Hepatocyte (in vitro differentiated cells): ENCODE results near the gene CADPS2.

Experiments used
- EZH2 ChIP-seq: fragments of 200-600 bp; sonication (generic); IDR thresholded peaks from 2 replicates; pipeline ENCODE4 v1.6.1; 2016; ENCODE audit warnings: antibody characterized with exemption, mild to moderate bottlenecking, borderline replicate concordance
- EZH2phosphoT487 ChIP-seq: fragments of 200-600 bp; sonication (generic); IDR thresholded peaks from one replicate; pipeline ENCODE4 v1.6.1; 2018; ENCODE audit warnings: antibody characterized with exemption, mild to moderate bottlenecking, low read depth, moderate library complexity; ENCODE audit not compliant: unreplicated experiment, severe bottlenecking
- TF ChIP-seq, protein P1 (sequence below): fragments of 200-600 bp; sonication (generic); IDR thresholded peaks from 2 replicates; pipeline ENCODE4 v1.5.1; 2016; ENCODE audit warnings: antibody characterized with exemption, mild to moderate bottlenecking; ENCODE audit not compliant: poor library complexity

DNA sequence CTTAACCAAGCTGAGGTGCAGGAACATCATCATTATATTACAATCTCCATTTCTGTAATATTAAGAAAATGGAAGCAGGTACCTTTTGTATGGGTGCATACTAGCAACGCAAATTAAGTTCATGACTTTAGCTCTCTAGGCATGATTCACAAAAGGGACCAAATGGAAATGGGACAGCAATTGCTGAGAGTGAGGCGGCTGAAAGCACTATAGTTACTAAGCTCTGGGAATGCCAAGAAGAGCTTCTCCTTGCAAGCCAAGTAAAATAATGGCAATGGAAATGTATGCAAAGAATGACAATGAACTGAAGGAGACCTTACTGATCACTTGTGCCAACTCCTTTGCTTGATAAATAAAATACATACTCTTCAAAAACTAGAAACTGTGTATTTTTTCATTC is 147.3 kb downstream of the CADPS2 start:
- TF ChIP-seq EZH2phosphoT487, result no peak
- TF ChIP-seq, protein P1, sequence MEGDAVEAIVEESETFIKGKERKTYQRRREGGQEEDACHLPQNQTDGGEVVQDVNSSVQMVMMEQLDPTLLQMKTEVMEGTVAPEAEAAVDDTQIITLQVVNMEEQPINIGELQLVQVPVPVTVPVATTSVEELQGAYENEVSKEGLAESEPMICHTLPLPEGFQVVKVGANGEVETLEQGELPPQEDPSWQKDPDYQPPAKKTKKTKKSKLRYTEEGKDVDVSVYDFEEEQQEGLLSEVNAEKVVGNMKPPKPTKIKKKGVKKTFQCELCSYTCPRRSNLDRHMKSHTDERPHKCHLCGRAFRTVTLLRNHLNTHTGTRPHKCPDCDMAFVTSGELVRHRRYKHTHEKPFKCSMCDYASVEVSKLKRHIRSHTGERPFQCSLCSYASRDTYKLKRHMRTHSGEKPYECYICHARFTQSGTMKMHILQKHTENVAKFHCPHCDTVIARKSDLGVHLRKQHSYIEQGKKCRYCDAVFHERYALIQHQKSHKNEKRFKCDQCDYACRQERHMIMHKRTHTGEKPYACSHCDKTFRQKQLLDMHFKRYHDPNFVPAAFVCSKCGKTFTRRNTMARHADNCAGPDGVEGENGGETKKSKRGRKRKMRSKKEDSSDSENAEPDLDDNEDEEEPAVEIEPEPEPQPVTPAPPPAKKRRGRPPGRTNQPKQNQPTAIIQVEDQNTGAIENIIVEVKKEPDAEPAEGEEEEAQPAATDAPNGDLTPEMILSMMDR, result no peak
- TF ChIP-seq EZH2, result no peak
